DND-41 (cell line): ENCODE measurements around the gene NUP160.

Experiments
- ATAC-seq: fragments of 200-7000 bp; cut with Tn5 transposase; 3 replicates; pipeline ENCODE4 v1.9.1; 2021; ENCODE audit warnings: low read depth; ENCODE audit not compliant: insufficient read depth
- DNase-seq: peaks from one replicate; pipeline ENCODE4 v3.0.0-alpha.2; 2020
- H2AFZ ChIP-seq: 2 replicates; pipeline ENCODE4 v1.6.0; 2012; ENCODE audit warnings: low read depth, low read length
- H3K27ac ChIP-seq: 2 replicates; pipeline ENCODE4 v1.5.1; 2012; ENCODE audit warnings: low read length, inconsistent platforms
- H3K27me3 ChIP-seq: fragments of 200-600 bp; sonication (generic); 2 replicates; pipeline ENCODE4 v1.6.0; 2012; ENCODE audit warnings: low read length, mild to moderate bottlenecking, inconsistent platforms; ENCODE audit not compliant: insufficient read depth, poor library complexity
- H3K36me3 ChIP-seq: 2 replicates; pipeline ENCODE4 v1.5.1; 2012; ENCODE audit warnings: low read length, inconsistent platforms; ENCODE audit not compliant: insufficient read depth
- H3K4me1 ChIP-seq: 2 replicates; pipeline ENCODE4 v1.5.1; 2012; ENCODE audit warnings: mild to moderate bottlenecking, low read length; ENCODE audit not compliant: insufficient read depth
- H3K4me2 ChIP-seq: 2 replicates; pipeline ENCODE4 v1.6.0; 2012; ENCODE audit warnings: mild to moderate bottlenecking, moderate library complexity, low read length, inconsistent platforms; ENCODE audit not compliant: insufficient read depth
- H3K4me3 ChIP-seq, 2 experiments: fragments of 200-600 bp in 1 of 2; shearing (Covaris generic) in 1 of 2; 2 replicates each; pipeline ENCODE4 v1.5.1; 2012 to 2016; ENCODE audit warnings: inconsistent platforms in 2 of 2, low read length in 2 of 2, mild to moderate bottlenecking in 2 of 2, low read depth in 1 of 2, moderate library complexity in 1 of 2
- H3K79me2 ChIP-seq: 2 replicates; pipeline ENCODE4 v1.6.0; 2012; ENCODE audit warnings: low read length, inconsistent platforms; ENCODE audit not compliant: insufficient read depth
- H3K9ac ChIP-seq: 2 replicates; pipeline ENCODE4 v1.6.0; 2012; ENCODE audit warnings: low read depth, mild to moderate bottlenecking, inconsistent platforms, low read length, moderate library complexity
- H3K9me3 ChIP-seq: 2 replicates; pipeline ENCODE4 v1.5.1; 2012; ENCODE audit warnings: low read length, moderate library complexity, mild to moderate bottlenecking, inconsistent platforms; ENCODE audit not compliant: insufficient read depth, severe bottlenecking
- H4K20me1 ChIP-seq: 2 replicates; pipeline ENCODE4 v1.6.0; 2012; ENCODE audit warnings: low read length; ENCODE audit not compliant: insufficient read depth
- EZH2 ChIP-seq: IDR thresholded peaks from 3 replicates; pipeline ENCODE4 v1.6.1; 2012; ENCODE audit warnings: borderline replicate concordance, low read depth, mild to moderate bottlenecking, moderate library complexity, low read length, inconsistent platforms; ENCODE audit not compliant: severe bottlenecking
- TF ChIP-seq, protein P1 (sequence below): IDR thresholded peaks from 2 replicates; pipeline ENCODE4 v1.5.1; 2012; ENCODE audit warnings: borderline replicate concordance, low read length, moderate library complexity, mild to moderate bottlenecking; ENCODE audit not compliant: poor library complexity, severe bottlenecking; ENCODE audit errors: extremely low read depth

The NUP160 gene

DNA sequence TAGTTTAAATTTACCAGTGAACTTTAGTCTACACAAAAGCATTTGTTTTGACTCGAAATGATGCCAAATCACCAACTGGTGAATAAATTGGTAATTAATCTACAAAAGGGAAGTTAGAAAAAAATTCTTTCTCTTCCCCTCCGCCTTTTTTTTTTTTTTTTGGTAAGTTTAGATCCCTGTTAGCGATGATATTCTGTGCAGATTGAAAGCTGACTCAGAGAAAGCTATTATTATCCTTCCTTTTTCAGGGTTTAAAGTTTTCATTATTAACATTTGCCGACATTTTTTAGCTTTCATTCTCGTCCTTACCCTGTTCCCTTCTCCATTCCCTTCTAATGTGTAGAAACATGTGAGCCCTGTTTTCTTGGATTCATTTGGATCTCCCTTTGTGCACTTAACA, 16.8 kb upstream of the NUP160 start:
- no peak overlapping the region for H3K9ac ChIP-seq
- H3K36me3 ChIP-seq: no peaks in the 10 kb centered on the region
- H3K9me3 ChIP-seq: no peaks in the 10 kb centered on the region
- H3K4me1 ChIP-seq: peaks cover 26% of the 10 kb centered on the region
- H4K20me1 ChIP-seq: no peaks in the 10 kb centered on the region
- ATAC-seq: no peak
- H3K4me2 ChIP-seq: no peak overlapping the region
- no peak overlapping the region for H3K4me3 ChIP-seq
- TF ChIP-seq, protein P1, sequence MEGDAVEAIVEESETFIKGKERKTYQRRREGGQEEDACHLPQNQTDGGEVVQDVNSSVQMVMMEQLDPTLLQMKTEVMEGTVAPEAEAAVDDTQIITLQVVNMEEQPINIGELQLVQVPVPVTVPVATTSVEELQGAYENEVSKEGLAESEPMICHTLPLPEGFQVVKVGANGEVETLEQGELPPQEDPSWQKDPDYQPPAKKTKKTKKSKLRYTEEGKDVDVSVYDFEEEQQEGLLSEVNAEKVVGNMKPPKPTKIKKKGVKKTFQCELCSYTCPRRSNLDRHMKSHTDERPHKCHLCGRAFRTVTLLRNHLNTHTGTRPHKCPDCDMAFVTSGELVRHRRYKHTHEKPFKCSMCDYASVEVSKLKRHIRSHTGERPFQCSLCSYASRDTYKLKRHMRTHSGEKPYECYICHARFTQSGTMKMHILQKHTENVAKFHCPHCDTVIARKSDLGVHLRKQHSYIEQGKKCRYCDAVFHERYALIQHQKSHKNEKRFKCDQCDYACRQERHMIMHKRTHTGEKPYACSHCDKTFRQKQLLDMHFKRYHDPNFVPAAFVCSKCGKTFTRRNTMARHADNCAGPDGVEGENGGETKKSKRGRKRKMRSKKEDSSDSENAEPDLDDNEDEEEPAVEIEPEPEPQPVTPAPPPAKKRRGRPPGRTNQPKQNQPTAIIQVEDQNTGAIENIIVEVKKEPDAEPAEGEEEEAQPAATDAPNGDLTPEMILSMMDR: no peak
- TF ChIP-seq EZH2: no peak
- no peak overlapping the region for H2AFZ ChIP-seq
- peaks cover 6% of the 10 kb centered on the region for H3K27me3 ChIP-seq
- no peak overlapping the region for H3K27ac ChIP-seq
- no peaks in the 10 kb centered on the region for H3K79me2 ChIP-seq
- no peak for DNase-seq

GRCh38 chr11:47863898-47864430, 15.8 kb upstream of the NUP160 start:
- H3K4me3 ChIP-seq: no peak overlapping the region
- no peak for DNase-seq
- peaks cover 26% of the 10 kb centered on the region for H3K4me1 ChIP-seq
- peak; percentile 9; the same call in 1 of the 3 replicates for ATAC-seq
- H3K9ac ChIP-seq: no peak overlapping the region
- no peak overlapping the region for H3K27ac ChIP-seq
- no peaks in the 10 kb centered on the region for H4K20me1 ChIP-seq
- no peaks in the 10 kb centered on the region for H3K9me3 ChIP-seq
- H3K79me2 ChIP-seq: no peaks in the 10 kb centered on the region
- no peaks in the 10 kb centered on the region for H3K27me3 ChIP-seq
- H3K4me2 ChIP-seq: 0 out of 2 replicates have a peak overlapping the region, but pooled peaks have one; percentile 41
- no peak overlapping the region for H2AFZ ChIP-seq
- no peak for TF ChIP-seq EZH2
- no peaks in the 10 kb centered on the region for H3K36me3 ChIP-seq

DNA sequence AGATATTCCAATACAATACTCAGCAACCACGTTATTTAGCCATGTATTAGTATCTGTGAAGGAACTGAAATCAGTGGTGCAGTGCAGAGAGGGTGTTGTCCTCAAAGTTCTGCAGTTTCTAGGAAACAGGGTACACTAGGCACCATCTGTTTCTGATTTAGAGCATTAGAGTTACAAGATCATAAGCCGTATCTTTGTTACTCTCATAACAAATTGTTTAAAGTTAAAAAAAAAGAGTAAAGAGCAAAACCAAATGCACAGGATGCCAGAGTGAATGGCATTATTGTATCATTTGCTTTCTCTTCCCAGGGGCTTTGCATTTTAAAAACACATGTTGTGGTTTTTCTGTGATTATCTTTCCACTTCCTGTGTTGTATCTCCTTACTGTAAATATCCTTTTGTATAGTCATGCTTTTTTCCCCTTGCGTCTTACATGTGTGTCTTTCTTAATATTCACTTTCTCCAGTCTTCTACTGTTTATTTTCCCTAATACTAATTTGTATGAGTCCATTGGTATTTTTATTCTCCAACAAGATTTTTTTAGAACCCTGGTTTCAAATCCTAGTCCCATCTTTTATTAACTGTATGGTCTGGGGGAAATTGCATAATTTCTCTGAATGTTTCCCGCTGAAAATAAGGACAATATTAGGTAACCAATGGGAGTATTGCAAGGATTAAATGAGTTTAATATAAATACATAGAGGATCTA, 15.2 kb upstream of the NUP160 start:
- no peak overlapping the region for H3K4me3 ChIP-seq
- peak overlapping the region; percentile 41 for H3K4me2 ChIP-seq
- no peak overlapping the region for H2AFZ ChIP-seq
- no peak for TF ChIP-seq EZH2
- TF ChIP-seq, protein P1: no peak
- peaks cover 26% of the 10 kb centered on the region for H3K4me1 ChIP-seq
- no peak overlapping the region for H3K27ac ChIP-seq
- H3K27me3 ChIP-seq: no peaks in the 10 kb centered on the region
- ATAC-seq (peak; percentile 96), DNase-seq (peak; percentile 44)
- no peak overlapping the region for H3K9ac ChIP-seq
- H3K36me3 ChIP-seq: no peaks in the 10 kb centered on the region
- H3K79me2 ChIP-seq: no peaks in the 10 kb centered on the region
- H3K9me3 ChIP-seq: no peaks in the 10 kb centered on the region
- H4K20me1 ChIP-seq: no peaks in the 10 kb centered on the region

DNA sequence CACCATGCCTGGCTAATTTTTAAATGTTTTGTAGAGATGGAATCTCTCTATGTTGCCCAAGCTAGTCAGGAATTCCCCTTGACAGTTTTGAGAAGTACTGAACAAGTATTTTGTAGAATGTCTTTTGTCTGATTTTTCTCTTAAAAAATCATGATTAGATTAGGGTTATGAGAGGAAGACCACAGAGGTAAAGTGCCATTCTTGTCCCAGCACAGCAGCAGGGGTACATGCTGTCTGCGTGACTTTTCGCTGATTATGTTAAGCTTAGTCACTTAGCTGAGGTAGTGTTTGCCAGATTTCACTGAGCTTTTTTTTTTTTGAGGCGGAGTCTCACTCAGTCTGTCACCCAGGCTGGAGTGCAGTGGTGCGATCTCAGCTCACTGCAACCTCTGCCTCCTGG, 13.6 kb upstream of the NUP160 start:
- H3K27me3 ChIP-seq: no peaks in the 10 kb centered on the region
- peaks cover 26% of the 10 kb centered on the region for H3K4me1 ChIP-seq
- H2AFZ ChIP-seq: no peak overlapping the region
- no peak overlapping the region for H3K9ac ChIP-seq
- H3K9me3 ChIP-seq: no peaks in the 10 kb centered on the region
- H4K20me1 ChIP-seq: no peaks in the 10 kb centered on the region
- TF ChIP-seq, protein P1: no peak
- TF ChIP-seq EZH2: no peak
- no peak overlapping the region for H3K4me3 ChIP-seq
- H3K4me2 ChIP-seq: no peak overlapping the region
- H3K79me2 ChIP-seq: no peaks in the 10 kb centered on the region
- H3K36me3 ChIP-seq: no peaks in the 10 kb centered on the region
- DNase-seq: no peak
- ATAC-seq: no peak
- no peak overlapping the region for H3K27ac ChIP-seq
